NB4 (cell line): ENCODE measurements around the gene ARID1B.

Experiments used
- DNase-seq: peaks from one replicate; pipeline ENCODE4 v3.0.0; 2010; ENCODE audit warnings: low read depth
- H3K4me3 ChIP-seq: one replicate; pipeline ENCODE4 v1.5.1; 2011; ENCODE audit warnings: mild to moderate bottlenecking, low read depth, low read length, moderate library complexity
- CTCF ChIP-seq: IDR thresholded peaks from one replicate; pipeline ENCODE4 v1.5.1; 2012; ENCODE audit warnings: low read depth, low read length
- MYC ChIP-seq: IDR thresholded peaks from 2 replicates; pipeline ENCODE4 v1.6.1; 2011; ENCODE audit warnings: low read depth, low read length
- POLR2A ChIP-seq: IDR thresholded peaks from 2 replicates; pipeline ENCODE4 v1.6.1; 2011; ENCODE audit warnings: mild to moderate bottlenecking; ENCODE audit not compliant: insufficient read length; ENCODE audit errors: extremely low read depth
- TF ChIP-seq, protein P1 (sequence below): IDR thresholded peaks from 2 replicates; pipeline ENCODE4 v1.6.1; 2011; ENCODE audit warnings: low read depth, low read length

ARID1B gene

GRCh38 chr6:157253699-157254098 lies 476.5 kb downstream of the ARID1B start:
- no peak overlapping the region for H3K4me3 ChIP-seq
- TF ChIP-seq CTCF: no peak
- TF ChIP-seq, protein P1, sequence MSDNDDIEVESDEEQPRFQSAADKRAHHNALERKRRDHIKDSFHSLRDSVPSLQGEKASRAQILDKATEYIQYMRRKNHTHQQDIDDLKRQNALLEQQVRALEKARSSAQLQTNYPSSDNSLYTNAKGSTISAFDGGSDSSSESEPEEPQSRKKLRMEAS: no peak
- no peak for TF ChIP-seq POLR2A
- TF ChIP-seq MYC: no peak
- no peak for DNase-seq

GRCh38 chr6:157254538-157254937 lies 477.4 kb downstream of the ARID1B start:
- no peak overlapping the region for H3K4me3 ChIP-seq
- DNase-seq: no peak
- TF ChIP-seq, protein P1: no peak
- no peak for TF ChIP-seq CTCF
- TF ChIP-seq POLR2A: no peak
- no peak for TF ChIP-seq MYC

- H3K4me3 ChIP-seq: no peak overlapping the region
- no peak for DNase-seq
- no peak for TF ChIP-seq CTCF
- TF ChIP-seq MYC: no peak
- no peak for TF ChIP-seq POLR2A
- TF ChIP-seq, protein P1: no peak
These were observed 477.9 kb downstream of the ARID1B start for GRCh38 chr6:157255079-157255478.

DNA sequence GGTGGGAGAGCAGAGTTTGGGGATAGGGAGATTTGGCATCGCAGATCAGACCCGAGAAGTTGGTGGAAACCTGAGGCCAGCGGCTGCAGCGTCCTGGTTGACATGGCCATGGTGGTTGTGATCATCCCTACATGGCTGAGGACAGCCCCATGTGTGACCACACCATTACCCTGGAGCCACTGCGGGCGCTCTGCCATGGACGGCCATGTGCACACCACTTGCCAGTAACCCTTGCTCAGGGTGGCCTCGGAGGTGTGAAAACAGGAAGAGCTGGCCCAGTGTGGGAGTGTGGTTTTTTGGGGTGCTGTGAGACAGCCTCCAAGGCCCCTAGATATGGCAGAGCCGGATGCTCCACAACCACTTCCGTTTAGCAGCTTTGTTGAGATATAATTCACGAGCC lies 481.7 kb downstream of the ARID1B start:
- DNase-seq: no peak
- no peak overlapping the region for H3K4me3 ChIP-seq
- TF ChIP-seq POLR2A (no peak), MYC (no peak), CTCF (no peak)
- TF ChIP-seq, protein P1: no peak

GRCh38 chr6:157259443-157259842 lies 482.3 kb downstream of the ARID1B start:
- TF ChIP-seq, protein P1: no peak
- TF ChIP-seq MYC (no peak), CTCF (no peak), POLR2A (no peak)
- no peak for DNase-seq

More at GRCh38 chr6:157259443-157259842, 482.3 kb downstream of the ARID1B start:
- H3K4me3 ChIP-seq: no peak overlapping the region
